Measurements from ENCODE around the gene KCNT1.

Gene KCNT1

DNA sequence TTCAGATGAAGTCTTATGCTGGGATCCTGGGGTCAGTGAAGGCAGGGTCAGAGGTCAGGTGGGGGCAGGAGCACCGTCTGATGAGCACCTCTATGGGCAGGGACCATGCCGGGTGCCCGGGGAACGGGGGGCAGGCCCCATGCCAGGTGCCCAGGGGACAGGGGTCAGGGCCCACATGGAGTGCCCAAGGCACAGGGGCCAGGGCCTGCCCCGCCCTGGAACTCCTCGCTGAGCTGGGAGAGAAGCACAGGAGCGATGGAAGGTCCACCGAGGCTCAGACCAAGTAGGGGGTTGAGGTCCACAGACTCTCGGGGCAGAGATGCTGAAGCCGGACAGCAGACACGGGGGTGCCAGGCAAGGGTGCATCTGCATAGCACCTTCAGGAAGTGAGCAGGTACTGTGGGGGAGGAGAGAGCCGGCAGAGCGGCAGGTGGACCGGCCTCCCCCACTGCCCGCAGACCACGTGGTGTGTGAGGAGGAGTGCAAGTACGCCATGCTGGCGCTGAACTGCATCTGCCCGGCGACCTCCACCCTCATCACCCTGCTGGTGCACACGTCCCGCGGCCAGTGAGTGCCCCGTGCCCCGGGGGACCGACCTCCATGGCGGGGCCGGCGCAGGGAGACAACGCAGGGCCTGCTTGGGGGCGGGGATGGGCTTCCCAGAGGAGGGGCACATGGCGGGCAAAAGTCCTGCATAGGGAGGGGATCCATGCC lies 67.7 kb downstream of the KCNT1 start:
- peak; percentile 47 for DNase-seq

DNA sequence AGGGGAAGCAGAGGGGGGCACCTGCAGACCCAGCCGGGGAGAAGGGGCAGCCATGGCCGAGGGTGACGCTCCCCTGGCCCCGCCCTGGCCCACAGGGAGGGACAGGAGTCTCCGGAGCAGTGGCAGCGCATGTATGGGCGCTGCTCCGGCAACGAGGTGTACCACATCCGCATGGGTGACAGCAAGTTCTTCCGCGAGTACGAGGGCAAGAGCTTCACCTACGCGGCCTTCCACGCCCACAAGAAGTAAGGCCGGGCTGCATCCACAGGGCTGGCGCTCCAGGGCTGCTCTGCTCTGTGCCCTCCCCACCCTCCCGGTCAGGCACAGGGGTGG lies 68.2 kb downstream of the KCNT1 start:
- DNase-seq, result peak; percentile 25

DNA sequence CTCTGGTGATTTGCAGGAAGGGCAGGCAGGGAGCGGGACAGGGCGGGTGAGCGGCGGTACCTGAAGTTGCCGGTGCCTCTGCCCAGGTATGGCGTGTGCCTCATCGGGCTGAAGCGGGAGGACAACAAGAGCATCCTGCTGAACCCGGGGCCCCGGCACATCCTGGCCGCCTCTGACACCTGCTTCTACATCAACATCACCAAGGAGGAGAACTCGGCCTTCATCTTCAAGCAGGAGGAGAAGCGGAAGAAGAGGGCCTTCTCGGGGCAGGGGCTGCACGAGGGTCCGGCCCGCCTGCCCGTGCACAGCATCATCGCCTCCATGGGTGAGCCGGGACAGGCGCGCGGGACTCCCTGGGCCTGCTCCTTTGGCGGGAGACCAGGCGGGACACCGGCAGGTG lies 68.8 kb downstream of the KCNT1 start:
- DNase-seq, result no peak

DNA sequence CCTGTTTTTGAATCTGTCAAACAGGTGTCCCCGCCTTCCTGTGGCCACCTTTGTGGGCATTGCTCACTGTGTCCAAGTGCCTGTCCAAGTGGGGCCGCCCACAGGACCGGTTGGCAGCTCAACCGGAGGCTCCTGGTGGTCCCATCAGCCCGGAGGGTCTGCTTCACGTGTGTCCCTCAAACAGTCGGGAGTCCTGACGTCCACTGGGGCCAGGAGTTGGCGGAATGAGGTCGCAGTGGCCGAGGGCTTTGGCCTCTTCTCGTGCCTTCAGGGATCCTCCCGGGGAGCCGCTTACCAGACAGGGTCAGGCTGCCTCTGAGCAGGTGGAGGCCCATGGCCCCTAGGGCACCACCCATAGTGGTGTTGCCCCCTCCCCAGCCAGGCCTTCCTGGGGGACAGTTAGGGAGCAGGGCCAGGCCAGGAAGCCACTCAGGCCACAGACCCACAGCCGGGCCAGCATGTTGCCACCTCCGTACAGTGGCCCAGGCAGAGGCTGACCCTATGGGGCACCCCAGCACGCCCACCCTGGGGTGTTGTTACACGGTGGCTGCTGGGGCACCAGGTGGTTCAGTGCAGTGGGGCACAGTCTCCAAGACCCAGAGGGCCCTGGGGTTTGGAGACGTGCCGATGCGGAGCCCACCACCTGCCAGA lies 69.5 kb downstream of the KCNT1 start:
- DNase-seq, result no peak

DNA sequence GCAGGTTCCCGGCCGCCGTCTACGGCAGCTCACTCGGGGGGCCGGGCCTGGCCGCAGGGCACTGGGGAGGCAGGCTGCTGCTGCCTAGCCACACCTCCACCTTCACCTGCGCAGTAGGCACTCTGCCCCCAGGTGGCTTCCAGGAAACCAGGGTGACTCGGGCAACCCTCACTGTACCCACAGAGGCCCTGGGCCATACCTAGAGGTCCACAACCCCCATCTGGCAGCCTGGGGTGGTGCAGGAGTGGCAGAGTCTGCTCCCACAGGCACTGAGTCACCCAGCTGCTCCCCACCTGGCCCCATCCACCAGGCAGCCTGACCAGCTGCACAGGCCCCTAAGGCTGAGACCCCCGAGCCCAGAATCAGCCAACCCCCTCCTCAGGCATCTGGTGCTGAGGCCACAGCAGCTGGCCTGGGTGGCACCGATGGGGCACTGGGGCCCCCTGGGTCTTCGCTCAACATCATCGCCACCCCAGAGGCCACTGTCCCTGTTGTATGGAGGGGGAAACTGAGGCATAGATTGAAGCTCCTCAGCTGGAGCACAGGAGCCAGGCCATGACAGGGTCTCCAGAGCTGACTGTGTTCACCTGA lies 70.2 kb downstream of the KCNT1 start:
- no peak for DNase-seq

DNA sequence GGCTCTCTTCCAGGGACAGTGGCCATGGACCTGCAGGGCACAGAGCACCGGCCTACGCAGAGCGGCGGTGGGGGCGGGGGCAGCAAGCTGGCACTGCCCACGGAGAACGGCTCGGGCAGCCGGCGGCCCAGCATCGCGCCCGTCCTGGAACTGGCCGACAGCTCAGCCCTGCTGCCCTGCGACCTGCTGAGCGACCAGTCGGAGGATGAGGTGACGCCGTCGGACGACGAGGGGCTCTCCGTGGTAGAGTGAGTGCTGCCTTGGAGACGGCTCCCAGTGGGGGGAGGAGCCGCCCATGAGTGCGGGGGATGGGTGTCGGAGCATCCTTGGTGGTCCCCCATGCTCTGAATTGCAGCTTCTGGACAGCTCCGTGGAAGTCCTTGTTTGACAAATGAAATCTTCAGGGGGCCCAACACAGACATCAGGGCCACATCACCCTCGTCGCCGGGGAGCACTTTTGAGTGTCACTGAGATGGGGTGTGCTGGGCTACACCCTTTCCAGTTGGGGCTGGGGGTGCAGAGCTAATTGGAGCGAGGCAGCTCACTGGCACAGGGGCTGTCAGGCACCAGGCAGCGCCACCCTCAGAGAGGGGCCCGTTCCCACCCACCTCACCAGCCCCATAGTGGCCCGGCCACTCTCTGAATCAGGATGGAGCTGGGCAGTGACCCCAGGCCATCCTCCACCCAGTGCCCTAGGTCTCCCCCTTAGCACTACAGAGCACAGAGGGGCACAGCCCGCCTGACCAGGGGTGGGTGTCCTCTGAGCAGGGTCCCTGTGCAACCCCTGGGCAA lies 70.9 kb downstream of the KCNT1 start:
- no peak for DNase-seq

DNA sequence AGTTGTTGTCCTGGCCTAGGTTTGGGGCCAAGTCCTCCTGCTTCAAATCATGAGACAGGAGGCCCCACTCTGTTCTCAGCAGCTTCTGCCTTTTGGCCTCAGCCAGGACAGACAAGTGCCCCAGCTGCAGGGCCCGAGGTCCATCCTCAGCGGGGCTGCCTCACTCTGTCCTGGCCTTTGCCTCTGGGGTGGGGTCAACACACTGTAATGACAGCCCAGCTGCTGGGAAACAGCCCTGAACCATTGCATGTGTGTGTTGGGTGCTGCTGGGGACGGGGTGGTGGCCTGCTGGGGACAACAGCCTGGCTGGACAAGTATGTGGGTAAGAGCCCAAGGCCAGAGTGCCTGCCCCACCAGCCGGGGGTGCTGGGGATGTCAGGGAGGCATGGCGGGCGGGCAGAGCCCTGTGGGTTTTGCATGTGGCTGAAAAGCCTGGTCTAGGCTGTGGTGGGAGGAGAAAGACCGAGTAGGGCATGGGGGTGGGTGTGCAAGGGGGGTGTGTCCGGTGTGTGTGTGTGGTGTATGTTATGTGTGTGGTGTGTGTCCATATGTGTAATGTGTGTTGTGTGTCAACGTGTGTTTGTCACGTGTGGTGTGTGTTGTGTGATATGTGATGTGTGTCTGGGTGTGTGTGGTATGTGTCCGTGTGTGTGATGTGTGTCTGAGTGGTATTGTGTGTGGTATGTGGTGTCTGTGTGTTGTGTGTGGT lies 71.7 kb downstream of the KCNT1 start:
- no peak for DNase-seq

DNA sequence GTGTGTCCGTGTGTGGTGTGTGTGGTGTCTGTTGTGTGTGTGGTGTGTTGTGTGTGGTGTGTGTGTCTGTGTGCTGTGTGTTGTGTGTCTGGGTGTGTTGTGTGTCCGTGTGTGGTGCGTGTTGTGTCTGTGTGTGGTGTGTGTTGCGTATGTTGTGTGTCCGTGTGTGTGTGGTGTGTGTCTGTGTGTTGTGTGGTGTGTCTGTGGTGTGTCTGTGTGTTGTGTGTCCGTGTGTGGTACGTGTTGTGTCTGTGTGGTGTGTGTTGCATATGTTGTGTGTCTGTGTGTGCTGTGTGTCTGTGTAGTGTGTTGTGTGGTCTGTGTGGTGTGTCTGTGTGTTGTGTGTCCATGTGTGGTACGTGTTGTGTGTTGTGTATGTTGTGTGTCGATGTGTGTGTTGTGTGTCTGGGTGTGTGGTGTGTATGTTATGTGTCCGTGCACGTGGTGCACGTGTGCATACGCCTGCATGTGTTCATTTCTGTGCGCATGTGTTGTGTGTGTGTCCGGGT lies 72.3 kb downstream of the KCNT1 start:
- no peak for DNase-seq

DNA sequence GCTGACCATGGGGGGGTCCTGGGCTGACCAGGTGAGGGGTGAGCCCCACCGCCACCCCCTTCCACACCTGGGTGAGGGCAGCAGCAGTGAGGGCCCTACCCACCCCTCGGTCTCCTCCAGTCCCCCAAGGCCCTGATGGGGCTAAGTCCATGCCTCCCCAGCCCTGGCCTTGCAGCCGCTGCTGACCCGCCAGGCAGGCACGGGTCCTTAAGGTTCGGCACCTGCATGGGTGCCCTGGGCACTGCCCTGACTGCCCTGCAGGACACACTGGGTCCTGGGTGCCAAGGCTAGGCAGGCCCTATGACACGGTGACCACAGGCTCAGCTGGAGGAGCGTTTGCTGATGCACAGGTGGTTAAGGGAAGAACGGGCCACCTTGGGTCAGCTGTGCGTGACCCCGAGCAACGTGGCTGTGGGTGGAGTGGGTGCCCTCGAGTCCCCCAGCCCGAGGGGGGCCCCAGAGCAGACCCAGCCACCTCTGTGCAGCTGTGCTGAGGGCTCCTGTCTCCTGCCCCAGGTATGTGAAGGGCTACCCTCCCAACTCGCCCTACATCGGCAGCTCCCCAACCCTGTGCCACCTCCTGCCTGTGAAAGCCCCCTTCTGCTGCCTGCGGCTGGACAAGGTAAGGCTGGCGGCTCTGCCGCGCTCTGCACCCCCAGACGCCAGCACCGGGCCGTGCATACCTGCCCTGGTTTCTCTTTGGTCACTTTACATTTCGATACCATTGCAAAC lies 73.0 kb downstream of the KCNT1 start:
- DNase-seq, result no peak

DNA sequence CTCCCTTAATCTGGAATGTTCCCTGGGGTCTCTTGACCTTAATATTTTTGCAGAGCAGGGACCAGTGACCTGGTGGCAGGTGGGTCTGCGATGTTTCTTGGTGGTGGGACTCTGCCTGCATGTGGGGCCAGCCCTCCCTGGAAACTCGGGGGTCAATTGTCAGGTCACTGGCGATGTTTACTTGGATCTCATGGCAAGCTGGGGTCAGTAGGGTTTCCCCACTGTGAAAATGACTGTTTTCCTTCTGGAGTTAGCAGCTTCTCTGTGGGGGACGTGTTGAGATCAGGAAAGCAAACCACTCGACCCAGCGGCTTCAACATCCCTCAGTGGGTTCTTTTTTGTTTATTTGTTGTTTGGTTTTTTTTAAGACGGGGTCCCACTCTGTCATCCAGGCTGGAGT lies 73.9 kb downstream of the KCNT1 start:
- DNase-seq, result no peak

DNA sequence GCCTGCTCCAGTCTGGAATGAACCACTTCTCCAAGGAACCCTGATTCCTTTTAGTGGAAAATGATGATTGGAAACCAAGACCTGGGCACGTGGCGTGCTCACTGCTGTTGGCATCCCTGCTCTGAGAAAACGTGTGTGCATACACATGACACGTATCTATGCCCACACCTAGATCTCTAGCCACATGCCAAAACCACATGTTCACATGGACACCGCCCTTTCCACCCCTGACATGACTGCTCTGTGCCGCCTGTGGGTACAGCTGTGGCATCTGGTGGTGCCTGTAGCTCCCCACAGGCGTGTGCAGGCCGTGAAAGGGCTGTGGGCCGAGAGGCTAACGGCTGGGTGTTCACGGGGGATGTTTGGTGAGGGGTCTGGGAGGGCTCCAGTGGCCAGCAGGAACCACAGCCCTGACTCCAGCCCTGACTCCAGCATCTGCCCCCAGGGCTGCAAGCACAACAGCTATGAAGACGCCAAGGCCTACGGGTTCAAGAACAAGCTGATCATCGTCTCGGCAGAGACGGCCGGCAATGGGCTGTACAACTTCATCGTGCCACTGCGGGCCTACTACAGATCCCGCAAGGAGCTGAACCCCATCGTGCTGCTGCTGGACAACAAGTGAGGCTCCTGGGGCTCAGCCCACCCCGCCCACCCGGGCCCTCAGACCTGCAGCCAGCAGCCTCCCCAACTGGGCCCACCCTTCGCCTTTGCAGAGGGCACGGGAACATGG lies 75.1 kb downstream of the KCNT1 start:
- DNase-seq, result no peak

DNA sequence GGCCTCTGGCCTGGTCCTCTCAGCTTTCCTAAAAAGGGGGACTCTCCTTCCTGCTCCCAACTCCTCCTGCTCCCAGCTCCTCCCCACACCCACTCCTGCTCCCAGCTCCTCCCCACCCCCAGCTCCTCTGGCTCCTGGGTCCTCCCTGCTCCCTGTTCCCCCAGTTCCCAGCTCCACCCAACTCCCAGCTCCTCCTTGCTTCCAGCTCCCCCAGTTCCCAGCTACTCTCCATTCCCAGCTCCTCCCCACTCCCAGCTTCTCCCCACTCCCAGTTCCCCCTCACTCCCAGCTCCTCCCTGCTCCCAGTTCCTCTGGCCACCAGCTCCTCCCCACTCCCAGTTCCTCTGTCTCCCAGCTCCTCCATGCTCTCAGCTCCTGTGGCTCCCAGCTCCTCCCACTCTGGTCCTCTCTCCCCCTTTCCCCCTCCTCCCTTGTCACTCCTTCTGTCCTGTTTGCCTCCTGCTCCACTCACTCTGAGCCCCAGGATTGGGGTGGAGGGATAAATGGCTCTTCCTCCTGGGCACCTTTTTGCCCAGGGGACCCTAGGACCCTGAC lies 75.7 kb downstream of the KCNT1 start:
- no peak for DNase-seq

DNA sequence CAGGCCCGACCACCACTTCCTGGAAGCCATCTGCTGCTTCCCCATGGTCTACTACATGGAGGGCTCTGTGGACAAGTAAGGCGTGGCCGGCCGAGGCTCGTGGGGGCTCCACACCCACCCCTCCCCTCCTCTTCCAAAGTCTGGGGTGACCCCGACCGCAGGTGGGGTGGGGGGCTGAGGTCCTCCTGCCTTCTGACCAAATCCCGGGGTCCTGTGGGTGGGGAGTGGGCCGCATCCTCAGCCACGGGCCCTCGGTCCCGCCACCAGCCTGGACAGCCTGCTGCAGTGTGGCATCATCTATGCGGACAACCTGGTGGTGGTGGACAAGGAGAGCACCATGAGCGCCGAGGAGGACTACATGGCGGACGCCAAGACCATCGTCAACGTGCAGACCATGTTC lies 76.4 kb downstream of the KCNT1 start:
- DNase-seq, result no peak

DNA sequence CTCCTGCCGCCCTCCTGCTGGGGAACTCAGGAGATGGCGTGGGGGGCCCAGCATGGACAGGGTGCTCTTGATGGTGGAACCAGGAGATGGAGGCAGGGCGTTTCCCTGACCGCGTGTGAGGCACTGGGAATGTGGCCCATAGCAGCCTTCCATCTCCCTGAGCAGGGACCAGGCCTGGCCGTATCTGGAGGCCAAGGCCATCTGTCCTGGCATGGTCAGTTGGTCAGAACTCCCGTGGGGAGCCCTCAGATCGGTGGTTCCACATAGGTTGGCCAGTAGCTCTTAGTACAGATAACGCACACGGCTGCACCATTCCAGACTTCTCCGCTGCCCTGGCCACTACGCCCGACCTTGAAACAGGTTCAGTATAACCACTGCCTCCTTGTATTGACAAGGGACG lies 77.6 kb downstream of the KCNT1 start:
- DNase-seq, result no peak

DNA sequence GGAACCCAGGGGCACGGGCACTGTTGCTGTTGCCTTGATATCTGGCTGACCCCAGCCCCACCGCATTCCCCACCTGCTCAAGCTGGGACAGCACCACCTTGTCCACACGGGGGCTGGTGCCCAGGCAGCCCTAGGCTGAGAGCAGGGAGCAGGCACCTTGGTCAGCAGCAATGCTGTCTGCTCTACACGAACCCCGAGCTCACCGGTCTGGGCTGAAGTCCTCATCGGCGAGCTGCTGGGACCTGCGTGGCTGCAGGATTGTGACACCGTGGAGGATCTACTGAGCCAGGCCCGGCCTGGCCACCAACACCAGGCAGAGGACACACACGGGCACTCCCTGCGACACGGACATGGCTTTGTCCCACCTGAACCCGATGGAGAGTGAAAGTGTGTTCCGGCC lies 78.1 kb downstream of the KCNT1 start:
- no peak for DNase-seq

DNA sequence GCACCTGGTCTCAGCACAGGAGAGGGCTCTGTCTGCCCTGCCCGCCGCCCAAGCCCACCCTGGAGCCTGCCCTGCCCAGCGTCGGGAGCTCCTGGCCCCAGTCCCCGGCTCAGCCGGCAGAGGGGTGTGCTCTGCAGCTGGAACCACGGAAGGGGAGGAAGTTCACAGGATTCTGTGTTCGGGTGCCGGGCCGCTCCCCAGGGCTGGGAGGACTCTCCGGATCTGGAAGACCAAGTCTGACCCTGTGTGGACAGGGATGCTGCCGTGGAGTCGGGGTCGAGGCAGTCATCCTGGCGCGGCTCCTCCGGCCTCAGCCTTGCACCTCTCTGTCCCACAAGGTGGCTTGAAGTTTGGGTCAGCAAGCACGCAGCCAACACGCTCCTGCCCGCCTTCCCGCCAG lies 78.6 kb downstream of the KCNT1 start:
- DNase-seq, result no peak

DNA sequence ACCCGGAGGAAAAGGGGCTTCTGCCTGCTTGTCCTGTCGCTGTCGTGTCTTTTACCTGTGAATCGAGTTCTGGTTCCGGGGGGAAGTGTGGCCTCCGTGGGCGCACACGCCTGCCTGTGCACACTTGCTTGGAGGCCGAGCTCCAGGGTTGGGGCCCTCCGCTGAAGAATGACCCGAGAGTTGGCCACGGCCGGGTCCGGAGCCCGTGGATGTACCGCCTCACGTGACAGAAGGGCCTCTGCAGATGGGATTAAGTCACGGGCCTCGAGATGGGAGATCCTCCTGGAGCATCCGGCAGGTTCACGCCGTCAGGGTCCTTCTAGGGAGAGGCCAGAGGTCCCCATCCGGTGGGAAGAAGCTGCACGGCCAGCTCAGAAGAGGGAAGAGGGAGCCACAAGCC lies 81.0 kb downstream of the KCNT1 start:
- no peak for DNase-seq

DNA sequence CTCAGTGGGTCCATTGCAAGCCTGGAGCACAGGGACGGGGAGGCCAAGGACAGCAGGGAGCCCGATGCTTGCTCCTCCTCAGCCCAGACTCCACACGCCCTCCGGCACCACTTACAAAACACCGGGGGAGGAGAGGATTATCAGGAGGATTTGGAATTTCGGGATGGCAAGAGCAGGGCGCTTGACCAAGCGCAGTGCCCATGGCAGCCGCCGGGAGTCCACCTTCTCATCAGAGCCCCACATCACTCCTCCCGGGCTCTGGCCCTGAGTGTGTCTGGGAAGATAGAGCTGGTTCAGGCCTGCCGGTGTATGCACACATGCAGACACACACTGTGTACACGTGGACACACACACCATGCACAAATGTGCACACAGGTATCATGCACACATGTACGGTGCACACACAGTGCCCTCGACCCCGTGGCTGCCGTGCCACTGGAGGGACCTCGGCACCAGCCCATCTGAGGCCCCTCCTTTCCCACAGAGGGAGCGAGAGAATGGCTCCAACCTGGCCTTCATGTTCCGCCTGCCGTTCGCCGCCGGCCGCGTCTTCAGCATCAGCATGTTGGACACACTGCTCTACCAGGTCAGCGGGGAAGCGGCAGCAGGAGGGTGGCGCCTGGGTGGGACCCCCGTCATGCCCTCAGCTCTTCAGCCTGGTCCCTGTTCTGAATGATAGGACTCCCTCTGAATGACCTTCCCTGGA lies 81.7 kb downstream of the KCNT1 start:
- DNase-seq, result no peak

DNA sequence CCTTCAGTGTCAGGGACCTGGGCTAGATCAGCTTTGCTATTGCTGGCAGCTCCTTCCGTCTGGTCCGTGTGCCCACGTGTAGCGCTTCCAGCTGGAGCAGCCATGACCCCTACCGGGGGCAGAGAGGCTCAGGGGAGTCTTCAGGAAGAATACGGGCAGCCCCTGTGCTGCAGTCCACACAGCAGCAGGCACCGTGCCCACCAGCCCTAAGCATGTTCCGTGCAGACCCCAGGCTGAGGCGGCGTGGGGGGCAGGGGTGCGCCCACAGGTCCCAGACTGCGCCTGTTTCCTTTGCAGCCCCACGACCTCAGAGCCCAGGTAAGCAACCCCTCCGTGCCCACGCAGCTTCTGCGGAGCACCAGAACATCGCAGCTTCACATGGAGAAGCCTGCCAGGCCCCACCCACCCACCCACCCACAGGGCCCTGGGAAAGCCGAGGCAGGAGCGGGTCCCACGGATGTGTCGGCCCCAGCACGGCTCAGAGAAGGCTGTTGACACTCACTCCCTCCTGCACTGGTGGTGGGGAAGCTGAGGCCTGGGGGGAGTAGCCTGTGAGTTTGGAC lies 83.1 kb downstream of the KCNT1 start:
- DNase-seq, result no peak

DNA sequence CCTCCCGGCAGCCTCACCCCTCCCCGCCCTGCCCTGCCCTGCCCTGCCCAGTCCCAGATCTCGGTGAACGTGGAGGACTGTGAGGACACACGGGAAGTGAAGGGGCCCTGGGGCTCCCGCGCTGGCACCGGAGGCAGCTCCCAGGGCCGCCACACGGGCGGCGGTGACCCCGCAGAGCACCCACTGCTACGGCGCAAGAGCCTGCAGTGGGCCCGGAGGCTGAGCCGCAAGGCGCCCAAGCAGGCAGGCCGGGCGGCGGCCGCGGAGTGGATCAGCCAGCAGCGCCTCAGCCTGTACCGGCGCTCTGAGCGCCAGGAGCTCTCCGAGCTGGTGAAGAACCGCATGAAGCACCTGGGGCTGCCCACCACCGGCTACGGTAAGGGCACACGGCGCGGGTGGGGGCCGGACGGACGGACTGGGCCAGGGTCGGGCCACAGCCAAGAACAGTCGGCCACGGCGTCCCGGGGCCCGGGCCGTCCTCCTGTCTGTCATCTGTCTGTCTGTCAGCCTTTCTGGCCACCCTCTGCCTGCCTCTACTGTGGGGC lies 84.2 kb downstream of the KCNT1 start:
- no peak for DNase-seq
